NOMO-1 treated with dmso at 0.1 percent for 144 hours (cell line): ENCODE measurements around the gene PSMG3.

Source experiments
- DNase-seq: peaks from one replicate; lab custom pipeline; 2025; ENCODE audit not compliant: unreplicated experiment; lab: John Stamatoyannopoulos, UW

The PSMG3 gene

GRCh38 chr7:1580422-1581030 lies 10.7 kb upstream of the PSMG3 start:
- no peak for DNase-seq

- DNase-seq: peak; percentile 40
These were observed 9.9 kb upstream of the PSMG3 start for GRCh38 chr7:1579481-1580421.

GRCh38 chr7:1578513-1578912 lies 8.7 kb upstream of the PSMG3 start:
- no peak for DNase-seq

DNA sequence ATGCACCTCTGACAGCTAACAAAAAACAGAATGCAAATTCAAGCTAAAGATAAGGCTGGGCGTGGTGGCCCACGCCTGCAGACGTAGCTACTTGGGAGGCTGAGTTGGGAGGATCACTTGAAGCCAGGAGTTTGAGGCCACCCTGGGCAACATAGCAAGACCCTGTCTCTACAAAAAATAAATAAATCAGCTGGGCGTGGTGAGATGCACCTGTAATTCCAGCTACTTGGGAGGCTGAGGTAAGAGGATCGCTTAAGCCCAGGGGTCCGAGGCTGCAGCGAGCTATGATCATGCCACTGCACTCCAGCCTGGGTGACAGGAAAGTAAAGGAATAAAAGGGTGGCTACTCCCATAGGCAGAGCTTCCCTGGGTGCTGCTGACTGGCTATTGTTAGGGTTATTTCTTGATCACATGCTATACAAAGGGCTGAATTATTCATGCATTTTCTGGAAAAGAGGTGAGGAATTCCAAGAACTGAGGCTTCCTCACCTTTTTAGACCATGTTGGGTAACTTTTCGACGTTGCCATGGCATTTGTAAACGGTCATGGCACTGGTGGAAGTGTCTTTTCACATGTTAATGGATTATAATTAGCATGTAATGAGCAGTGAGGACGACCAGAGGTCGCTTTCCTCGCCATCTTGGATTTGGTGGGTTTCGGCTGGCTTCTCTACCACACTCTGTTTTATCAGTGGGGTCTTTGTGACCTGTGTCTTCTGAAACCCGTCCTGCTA lies 6.9 kb upstream of the PSMG3 start:
- DNase-seq: no peak

GRCh38 chr7:1575809-1576208 lies 6.0 kb upstream of the PSMG3 start:
- no peak for DNase-seq

GRCh38 chr7:1572111-1572822 lies 2.4 kb upstream of the PSMG3 start:
- no peak for DNase-seq

DNA sequence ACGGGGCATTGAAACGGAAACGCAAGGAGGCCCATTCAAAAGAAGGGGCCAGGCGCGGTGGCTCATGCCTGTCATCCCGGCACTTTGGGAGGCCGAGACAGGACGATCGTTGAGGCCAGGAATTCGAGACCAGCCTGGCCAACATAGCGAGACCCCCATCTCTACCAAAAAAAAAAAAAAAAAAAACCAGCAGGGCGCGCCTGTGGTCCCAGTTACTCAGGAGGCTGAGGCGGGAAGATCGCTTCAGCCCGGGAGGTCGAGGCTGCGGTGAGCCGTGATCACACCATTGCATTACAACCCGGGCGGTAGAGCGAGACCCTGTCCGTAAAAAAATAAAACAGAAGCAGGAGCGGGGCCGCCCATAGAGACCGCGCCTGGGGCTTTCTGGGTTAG lies 396 bp downstream of the PSMG3 start:
- no peak for DNase-seq

GRCh38 chr7:1569016-1569415 lies 816 bp downstream of the PSMG3 start:
- no peak for DNase-seq

DNA sequence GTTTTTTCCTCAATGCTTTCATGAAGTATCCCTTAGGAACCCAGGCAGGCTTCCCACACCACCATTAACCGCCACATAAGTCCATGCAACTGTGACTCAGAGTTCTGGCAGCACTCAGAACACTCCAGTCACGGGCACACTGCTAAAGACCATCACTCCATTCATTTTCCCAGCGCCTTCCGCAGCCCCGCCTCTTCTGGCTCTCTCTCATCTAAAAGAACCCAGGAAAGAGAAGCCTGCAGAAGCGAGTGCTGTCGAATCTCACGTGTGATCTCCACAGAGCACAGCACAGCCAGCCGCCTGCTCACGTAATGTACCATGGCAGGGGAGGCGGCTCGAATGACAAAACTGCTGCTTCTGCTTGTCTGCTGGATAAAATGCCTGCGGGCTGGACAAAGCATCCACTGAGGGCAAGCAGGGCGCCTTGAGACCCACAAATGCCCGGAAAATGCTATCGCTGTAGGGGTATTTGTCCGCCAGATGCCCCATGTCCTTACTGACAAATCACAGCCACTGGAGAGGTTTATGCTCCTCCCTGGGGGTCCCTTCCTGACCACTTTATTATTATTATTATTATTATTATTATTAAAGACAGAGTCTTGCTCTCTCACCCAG lies 1.8 kb downstream of the PSMG3 start:
- no peak for DNase-seq

GRCh38 chr7:1567049-1567771 lies 2.6 kb downstream of the PSMG3 start:
- no peak for DNase-seq

DNA sequence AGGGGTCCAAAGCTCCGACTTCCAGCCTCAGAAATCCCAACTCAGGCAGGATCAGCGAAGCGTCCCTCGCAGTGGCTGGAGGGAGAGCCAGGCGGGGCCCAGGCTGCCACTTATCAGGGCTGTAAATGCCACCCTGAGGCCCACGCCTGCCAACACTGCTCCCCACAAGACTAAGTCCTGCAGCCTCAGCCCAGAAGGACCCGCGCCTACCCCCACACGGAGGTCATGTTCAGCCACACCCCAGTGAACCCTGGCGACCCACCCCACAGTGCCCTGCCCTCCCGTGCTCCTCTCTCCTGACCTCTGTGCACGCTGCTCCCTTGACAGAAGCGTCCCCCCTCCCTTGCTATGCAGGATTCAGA lies 3.2 kb downstream of the PSMG3 start:
- DNase-seq: no peak

DNA sequence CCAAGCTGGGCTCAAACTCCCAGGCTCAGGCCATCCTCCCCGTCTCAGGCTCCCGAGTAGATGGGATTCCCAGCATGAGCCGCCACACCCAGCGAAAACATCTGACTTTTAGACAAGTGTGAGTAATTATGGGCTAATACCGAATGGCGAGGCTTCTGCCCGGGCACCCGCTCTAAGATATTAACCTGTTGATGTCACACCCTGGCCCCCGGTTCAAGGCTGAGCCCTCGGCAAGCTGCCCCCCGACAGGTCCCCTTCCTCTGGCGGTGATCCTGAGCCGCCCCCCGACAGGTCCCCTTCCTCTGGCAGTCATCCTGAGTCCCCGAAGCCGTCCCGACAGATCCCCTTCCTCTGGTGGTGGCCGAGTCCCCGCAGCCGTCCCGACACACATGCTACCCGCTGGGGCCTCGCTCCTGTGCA lies 5.2 kb downstream of the PSMG3 start:
- DNase-seq: no peak

- DNase-seq: no peak
These were observed 5.7 kb downstream of the PSMG3 start for GRCh38 chr7:1563981-1564602.

- DNase-seq: no peak
These were observed 7.2 kb downstream of the PSMG3 start for GRCh38 chr7:1562597-1563051.

- DNase-seq: no peak
These were observed 7.7 kb downstream of the PSMG3 start for GRCh38 chr7:1562116-1562515.

DNA sequence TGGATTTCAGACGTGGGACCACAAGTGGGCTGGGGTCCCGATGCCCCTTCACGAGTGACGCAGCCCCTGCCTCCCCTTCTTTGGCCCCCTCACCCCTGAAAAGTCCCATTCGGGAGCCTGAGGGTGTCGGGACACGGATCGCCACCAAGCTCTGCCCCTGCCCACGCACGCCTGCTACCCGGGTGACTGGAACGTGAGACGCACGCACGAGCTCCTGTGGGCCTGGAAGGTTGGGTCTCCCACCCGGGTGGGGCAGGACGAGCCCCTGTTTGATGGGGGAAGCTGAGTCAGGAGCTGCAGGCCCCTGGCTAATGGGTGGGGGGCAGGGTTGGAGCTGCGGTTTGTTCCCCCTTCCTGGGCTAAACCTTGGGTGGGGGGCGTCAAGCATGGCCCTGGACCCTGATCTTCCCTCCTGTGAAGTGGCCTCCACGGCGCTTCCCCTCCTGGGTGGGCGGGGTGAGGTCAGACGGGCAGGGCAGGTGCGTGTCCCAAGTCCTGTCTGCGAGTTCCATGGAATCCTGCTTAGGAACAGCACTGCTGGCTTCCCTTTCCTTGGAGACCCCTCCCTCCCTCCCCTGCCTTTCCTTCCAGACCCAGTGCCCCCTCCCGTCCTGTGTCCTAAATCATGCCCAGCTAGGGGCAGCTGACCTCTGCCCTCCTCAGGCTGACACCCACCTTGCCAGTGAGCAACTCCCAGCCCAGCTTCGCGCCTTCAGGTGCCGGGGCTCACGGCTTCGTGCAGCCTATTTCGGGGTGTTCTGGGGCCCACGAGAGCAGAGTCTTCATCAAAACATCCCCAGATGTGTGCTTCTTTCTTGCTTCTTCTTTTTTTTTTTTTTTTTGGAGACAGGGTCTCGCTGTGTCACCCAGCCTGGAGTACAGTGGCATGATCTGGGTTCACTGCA lies 8.5 kb downstream of the PSMG3 start:
- DNase-seq: no peak

DNA sequence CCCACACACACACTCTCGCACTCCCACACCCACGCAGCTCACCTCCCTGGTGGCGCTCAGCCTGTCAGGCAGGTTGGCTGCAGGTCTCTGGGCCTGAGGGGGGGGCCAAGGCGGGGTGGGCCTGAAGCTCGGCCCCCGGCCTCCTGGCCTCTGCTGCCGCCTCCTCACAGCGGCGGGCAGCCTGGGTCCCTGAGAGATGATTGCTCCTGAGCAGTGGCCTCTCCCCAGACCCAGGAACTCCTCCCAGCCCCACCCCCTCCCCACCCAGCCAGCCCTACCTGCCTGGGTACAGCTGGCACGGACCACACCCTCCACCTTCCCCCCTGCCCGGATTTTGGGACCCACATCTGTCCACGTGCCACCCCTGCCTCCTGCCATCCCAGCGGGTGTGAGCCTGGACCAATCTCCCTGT lies 9.2 kb downstream of the PSMG3 start:
- no peak for DNase-seq
